PC-3 (cell line): ENCODE data around the gene IRX1.

Source experiments
- CTCF ChIP-seq: fragments of 300-600 bp; sonication (generic); conservative IDR thresholded peaks from 2 replicates; pipeline ENCODE4 v1.5.1; 2017; ENCODE audit warnings: antibody characterized with exemption, low read depth, mild to moderate bottlenecking, low read length
- EZH2 ChIP-seq: fragments of 300-600 bp; sonication (generic); IDR thresholded peaks from one replicate; pipeline ENCODE4 v1.6.1; 2017; ENCODE audit warnings: antibody characterized with exemption, mild to moderate bottlenecking, low read length; ENCODE audit not compliant: unreplicated experiment
- EZH2phosphoT487 ChIP-seq: fragments of 300-600 bp; sonication (generic); IDR thresholded peaks from 2 replicates; pipeline ENCODE4 v1.6.1; 2018; ENCODE audit warnings: mild to moderate bottlenecking, antibody characterized with exemption, low read length, borderline replicate concordance

GRCh38 chr5:3601061-3601710, 5.6 kb downstream of the IRX1 start:
- no peak for TF ChIP-seq CTCF
- TF ChIP-seq EZH2: no peak
- TF ChIP-seq EZH2phosphoT487: no peak
